ENCODE results near the gene PRIM2.
"Not testable (repeated sequence)": the region's sequence is repeated elsewhere in the genome, so short reads cannot be mapped to it uniquely, and the experiment has no call there.

PRIM2 gene

GRCh38 chr6:57482471-57482870, 165.0 kb downstream of the PRIM2 start:
- not testable (repeated sequence) for H3K27me3 ChIP-seq (replicated peaks; ENCODE audit: control insufficient read depth, insufficient read depth, low read length); H3K9me3 ChIP-seq (ENCODE audit: control insufficient read depth, low read length); H3K4me3 ChIP-seq (ENCODE audit: low read length); H3K9ac ChIP-seq (ENCODE audit: low read length); H3K4me1 ChIP-seq (ENCODE audit: control insufficient read depth, insufficient read depth, low read length); DNase-seq (ENCODE audit: low read depth); H3K36me3 ChIP-seq (ENCODE audit: control insufficient read depth, insufficient read depth, low read length, severe bottlenecking)

DNA sequence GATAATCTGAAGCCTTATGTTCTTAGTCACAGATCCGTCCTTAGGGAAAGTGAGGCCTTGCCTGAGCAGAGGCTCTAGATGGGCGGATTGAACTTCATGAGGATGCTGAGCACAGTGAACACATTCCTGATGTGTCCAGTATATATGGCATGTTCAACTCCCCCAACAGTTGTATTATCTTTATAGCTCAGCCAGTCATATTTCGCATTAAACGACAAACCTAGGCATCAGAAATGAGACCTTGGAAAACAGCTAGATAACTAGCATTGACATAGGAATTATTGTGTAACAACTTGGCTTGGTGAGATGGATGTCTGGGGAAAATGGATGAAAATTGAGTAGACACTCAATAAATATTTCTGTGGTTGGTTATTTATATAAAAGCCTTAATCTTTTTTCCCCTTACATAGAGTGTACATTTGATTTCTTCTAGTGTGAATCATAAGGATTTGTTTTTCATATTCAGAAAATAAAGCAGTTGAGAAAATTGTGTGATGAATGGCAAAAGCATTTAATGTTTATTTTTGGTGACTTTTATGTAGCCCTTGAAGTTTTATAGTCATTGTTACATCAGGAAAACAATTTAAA, 169.2 kb downstream of the PRIM2 start:
- not testable (repeated sequence) for H3K4me1 ChIP-seq (ENCODE audit: control insufficient read depth, insufficient read depth, low read length); H3K4me3 ChIP-seq (ENCODE audit: low read length); H3K9me3 ChIP-seq (ENCODE audit: control insufficient read depth, low read length); H3K9ac ChIP-seq (ENCODE audit: low read length); H3K27me3 ChIP-seq (replicated peaks; ENCODE audit: control insufficient read depth, insufficient read depth, low read length); H3K36me3 ChIP-seq (ENCODE audit: control insufficient read depth, insufficient read depth, low read length, severe bottlenecking)
- peak; percentile 52 for DNase-seq (ENCODE audit: low read depth)

- not testable (repeated sequence) for H3K4me1 ChIP-seq (ENCODE audit: control insufficient read depth, insufficient read depth, low read length); H3K9ac ChIP-seq (ENCODE audit: low read length); DNase-seq (ENCODE audit: low read depth); H3K27me3 ChIP-seq (replicated peaks; ENCODE audit: control insufficient read depth, insufficient read depth, low read length); H3K36me3 ChIP-seq (ENCODE audit: control insufficient read depth, insufficient read depth, low read length, severe bottlenecking); H3K9me3 ChIP-seq (ENCODE audit: control insufficient read depth, low read length); H3K4me3 ChIP-seq (ENCODE audit: low read length)
Observed at GRCh38 chr6:57488551-57488950, 171.1 kb downstream of the PRIM2 start.

GRCh38 chr6:57489887-57490286, 172.5 kb downstream of the PRIM2 start:
- not testable (repeated sequence) for H3K4me1 ChIP-seq (ENCODE audit: control insufficient read depth, insufficient read depth, low read length); H3K9me3 ChIP-seq (ENCODE audit: control insufficient read depth, low read length); H3K36me3 ChIP-seq (ENCODE audit: control insufficient read depth, insufficient read depth, low read length, severe bottlenecking); DNase-seq (ENCODE audit: low read depth); H3K4me3 ChIP-seq (ENCODE audit: low read length); H3K9ac ChIP-seq (ENCODE audit: low read length); H3K27me3 ChIP-seq (replicated peaks; ENCODE audit: control insufficient read depth, insufficient read depth, low read length)

DNA sequence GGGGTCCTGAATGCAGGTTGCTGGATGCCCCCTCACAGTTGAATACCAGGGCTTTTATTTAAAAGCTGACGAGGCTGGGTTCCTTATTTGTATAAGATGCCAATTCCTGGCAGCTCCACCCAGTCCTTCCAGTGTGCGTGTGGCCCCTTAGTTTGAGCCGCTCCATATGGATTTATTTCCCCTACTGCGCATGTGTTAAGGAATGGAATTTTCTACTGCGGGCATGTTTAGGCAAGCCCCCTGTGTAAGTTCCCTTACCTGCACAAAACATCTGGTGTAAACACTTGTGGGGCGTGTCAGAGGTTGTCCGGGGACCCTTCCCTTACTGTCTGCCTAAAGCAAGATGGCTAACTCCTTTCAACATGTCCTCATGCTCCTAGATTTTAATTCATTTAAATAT, 174.4 kb downstream of the PRIM2 start:
- H3K4me3 ChIP-seq (ENCODE audit: low read length); DNase-seq (ENCODE audit: low read depth); H3K9me3 ChIP-seq (ENCODE audit: control insufficient read depth, low read length); H3K27me3 ChIP-seq (replicated peaks; ENCODE audit: control insufficient read depth, insufficient read depth, low read length); H3K36me3 ChIP-seq (ENCODE audit: control insufficient read depth, insufficient read depth, low read length, severe bottlenecking); H3K4me1 ChIP-seq (ENCODE audit: control insufficient read depth, insufficient read depth, low read length); H3K9ac ChIP-seq (ENCODE audit: low read length): not testable (repeated sequence)

DNA sequence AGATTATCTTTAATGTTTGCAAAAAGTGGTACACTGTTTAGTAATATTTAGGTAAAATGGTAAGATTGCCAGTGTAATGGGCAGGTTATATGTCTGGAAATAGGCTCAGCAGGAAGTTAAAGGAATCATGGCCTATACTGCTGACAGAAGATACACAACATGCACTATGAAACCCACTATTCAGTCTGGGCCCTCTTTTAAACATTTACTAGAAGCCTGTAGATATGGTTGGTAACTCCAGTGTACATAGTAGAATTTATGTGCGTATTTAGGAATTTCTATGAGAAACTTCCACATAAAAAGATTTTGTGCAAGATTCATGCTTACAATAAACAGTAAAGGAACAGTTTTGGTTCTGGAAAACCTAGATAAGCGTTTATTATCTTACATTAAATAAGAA, 178.8 kb downstream of the PRIM2 start:
- H3K4me1 ChIP-seq (ENCODE audit: control insufficient read depth, insufficient read depth, low read length); DNase-seq (ENCODE audit: low read depth); H3K4me3 ChIP-seq (ENCODE audit: low read length); H3K9ac ChIP-seq (ENCODE audit: low read length); H3K9me3 ChIP-seq (ENCODE audit: control insufficient read depth, low read length); H3K27me3 ChIP-seq (replicated peaks; ENCODE audit: control insufficient read depth, insufficient read depth, low read length); H3K36me3 ChIP-seq (ENCODE audit: control insufficient read depth, insufficient read depth, low read length, severe bottlenecking): not testable (repeated sequence)

GRCh38 chr6:57500368-57501021, 183.1 kb downstream of the PRIM2 start:
- peak; percentile 68 for DNase-seq (ENCODE audit: low read depth)

GRCh38 chr6:57502387-57502786, 185.0 kb downstream of the PRIM2 start:
- not testable (repeated sequence) for H3K36me3 ChIP-seq (ENCODE audit: control insufficient read depth, insufficient read depth, low read length, severe bottlenecking); H3K9me3 ChIP-seq (ENCODE audit: control insufficient read depth, low read length); DNase-seq (ENCODE audit: low read depth); H3K9ac ChIP-seq (ENCODE audit: low read length); H3K4me3 ChIP-seq (ENCODE audit: low read length); H3K27me3 ChIP-seq (replicated peaks; ENCODE audit: control insufficient read depth, insufficient read depth, low read length)
- peaks cover 10% of the 10 kb centered on the region for H3K4me1 ChIP-seq (ENCODE audit: control insufficient read depth, insufficient read depth, low read length)

More at GRCh38 chr6:57500368-57501021, 183.1 kb downstream of the PRIM2 start:
- H3K36me3 ChIP-seq (ENCODE audit: control insufficient read depth, insufficient read depth, low read length, severe bottlenecking); H3K27me3 ChIP-seq (replicated peaks; ENCODE audit: control insufficient read depth, insufficient read depth, low read length); H3K9me3 ChIP-seq (ENCODE audit: control insufficient read depth, low read length); H3K9ac ChIP-seq (ENCODE audit: low read length); H3K4me3 ChIP-seq (ENCODE audit: low read length): not testable (repeated sequence)
- H3K4me1 ChIP-seq (ENCODE audit: control insufficient read depth, insufficient read depth, low read length) = peaks cover 10% of the 10 kb centered on the region

DNA sequence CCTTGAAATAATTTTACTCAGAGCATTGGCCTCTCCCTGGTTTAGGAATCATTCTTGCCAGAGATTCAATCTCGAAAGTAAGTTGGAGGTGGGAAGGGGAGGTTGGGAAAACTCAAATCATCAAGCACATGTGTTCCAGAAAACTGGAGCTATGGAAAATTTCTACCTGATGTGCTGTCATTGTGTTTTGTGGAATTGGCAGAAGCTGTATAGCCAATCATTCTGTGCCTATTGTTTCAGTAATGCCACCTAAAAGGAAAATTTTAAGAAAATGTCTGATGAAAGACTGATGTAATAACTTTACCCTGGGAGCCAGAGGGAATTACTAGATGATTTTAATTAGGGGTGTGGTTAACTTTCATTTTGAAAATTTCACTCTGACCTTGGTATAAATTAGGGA, 187.8 kb downstream of the PRIM2 start:
- H3K4me1 ChIP-seq (ENCODE audit: control insufficient read depth, insufficient read depth, low read length); H3K27me3 ChIP-seq (replicated peaks; ENCODE audit: control insufficient read depth, insufficient read depth, low read length); H3K4me3 ChIP-seq (ENCODE audit: low read length); H3K36me3 ChIP-seq (ENCODE audit: control insufficient read depth, insufficient read depth, low read length, severe bottlenecking); H3K9ac ChIP-seq (ENCODE audit: low read length); H3K9me3 ChIP-seq (ENCODE audit: control insufficient read depth, low read length): not testable (repeated sequence)
- DNase-seq (ENCODE audit: low read depth) = peak; percentile 42

DNA sequence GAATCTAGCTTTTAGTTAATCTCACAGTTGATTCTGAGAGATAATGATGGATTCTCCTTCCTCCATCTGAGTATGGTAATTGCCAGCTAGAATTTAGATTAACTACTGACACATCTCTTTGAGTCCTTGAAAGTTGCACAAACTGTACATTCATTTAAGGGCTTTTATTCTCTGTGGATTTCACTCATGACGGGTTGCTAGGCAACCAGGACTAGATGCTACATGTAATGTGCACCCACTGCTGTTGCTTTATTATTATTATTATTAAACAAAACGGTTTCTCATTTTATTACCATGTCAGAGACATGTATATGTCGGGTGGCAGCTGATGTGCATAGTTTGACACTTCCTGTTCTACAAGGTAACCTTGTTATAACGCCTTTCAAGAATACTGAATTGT, 193.0 kb downstream of the PRIM2 start:
- not testable (repeated sequence) for H3K4me3 ChIP-seq (ENCODE audit: low read length); H3K27me3 ChIP-seq (replicated peaks; ENCODE audit: control insufficient read depth, insufficient read depth, low read length); H3K9me3 ChIP-seq (ENCODE audit: control insufficient read depth, low read length); H3K9ac ChIP-seq (ENCODE audit: low read length); H3K4me1 ChIP-seq (ENCODE audit: control insufficient read depth, insufficient read depth, low read length); H3K36me3 ChIP-seq (ENCODE audit: control insufficient read depth, insufficient read depth, low read length, severe bottlenecking); DNase-seq (ENCODE audit: low read depth)

DNA sequence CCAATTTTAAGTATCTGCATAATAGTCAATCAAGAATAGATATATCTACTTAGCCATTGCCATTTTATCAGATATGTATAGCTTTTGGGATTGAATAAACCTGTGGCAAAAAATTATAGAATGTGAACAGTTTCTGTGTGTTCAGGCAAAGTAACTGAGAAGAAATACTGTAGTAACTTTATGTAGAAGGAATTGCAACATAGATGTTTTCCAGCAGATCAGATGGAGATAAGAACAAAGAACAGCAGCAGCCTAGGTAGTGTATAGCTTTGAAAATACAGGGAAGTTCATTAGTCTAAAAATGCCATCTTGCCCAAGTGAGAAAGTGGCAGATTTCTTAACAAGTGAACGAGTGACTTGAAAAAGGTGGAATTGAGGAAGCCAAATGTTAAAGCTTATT, 197.7 kb downstream of the PRIM2 start:
- not testable (repeated sequence) for H3K4me3 ChIP-seq (ENCODE audit: low read length); H3K4me1 ChIP-seq (ENCODE audit: control insufficient read depth, insufficient read depth, low read length); H3K27me3 ChIP-seq (replicated peaks; ENCODE audit: control insufficient read depth, insufficient read depth, low read length); H3K36me3 ChIP-seq (ENCODE audit: control insufficient read depth, insufficient read depth, low read length, severe bottlenecking); H3K9ac ChIP-seq (ENCODE audit: low read length); H3K9me3 ChIP-seq (ENCODE audit: control insufficient read depth, low read length)
- peak; percentile 53 for DNase-seq (ENCODE audit: low read depth)

DNA sequence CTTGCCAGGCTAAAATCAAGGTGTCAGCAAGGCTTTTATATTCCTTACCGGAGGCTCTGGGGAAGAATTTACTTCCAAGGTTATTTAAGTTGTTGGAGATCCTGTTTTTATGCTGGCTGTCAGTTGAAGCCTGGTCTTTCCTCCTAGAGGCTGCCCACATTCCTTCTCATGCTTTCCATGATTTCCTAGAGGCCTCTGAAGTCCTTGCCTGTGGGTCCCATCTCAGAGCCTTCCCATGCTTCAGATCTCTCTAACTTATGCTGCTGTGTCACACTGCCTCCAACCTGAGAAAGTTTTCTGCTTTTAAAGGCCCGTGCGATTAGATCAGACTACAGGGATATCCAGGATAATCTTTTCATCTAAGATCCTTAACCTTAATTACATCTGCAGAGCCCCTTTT, 198.4 kb downstream of the PRIM2 start:
- not testable (repeated sequence) for H3K36me3 ChIP-seq (ENCODE audit: control insufficient read depth, insufficient read depth, low read length, severe bottlenecking); H3K9ac ChIP-seq (ENCODE audit: low read length); H3K4me1 ChIP-seq (ENCODE audit: control insufficient read depth, insufficient read depth, low read length); H3K9me3 ChIP-seq (ENCODE audit: control insufficient read depth, low read length); H3K27me3 ChIP-seq (replicated peaks; ENCODE audit: control insufficient read depth, insufficient read depth, low read length); H3K4me3 ChIP-seq (ENCODE audit: low read length); DNase-seq (ENCODE audit: low read depth)

Measured in adipocyte (in vitro differentiated cells).